Activated B cell treated with CpG ODN at 0.5 μM for 24 hours (primary cell): ENCODE data around the gene NPNT. TPM values are rescaled to one million over a fixed set of nuclear protein-coding genes. Genes with fewer than 3 reads are reported as not detected.

Experiments
- ATAC-seq: fragments of 200-7000 bp; cut with Tn5 transposase; one replicate; pipeline ENCODE4 v1.10.0; 2021; ENCODE audit warnings: low read depth, mild to moderate bottlenecking, moderate library complexity
- CTCF ChIA-PET: fragments of 350-600 bp; sonication (Branson Sonifier 250); formaldehyde crosslinking; loops from one replicate; lab custom pipeline; 2021; ENCODE audit warnings: antibody characterized with exemption; lab: Charles Lee
- POLR2A ChIA-PET: fragments of 350-600 bp; sonication (Branson Sonifier 250); formaldehyde crosslinking; loops from one replicate; lab custom pipeline; 2021; ENCODE audit warnings: antibody characterized with exemption; lab: Charles Lee
- DNase-seq: peaks from one replicate; pipeline ENCODE4 v3.0.0; 2022
- H3K27ac Mint-ChIP-seq: one replicate; pipeline ENCODE4 v1.8.0; 2020; ENCODE audit warnings: mixed read lengths
- H3K27me3 Mint-ChIP-seq: one replicate; pipeline ENCODE4 v1.8.0; 2021; ENCODE audit warnings: mixed read lengths
- H3K36me3 Mint-ChIP-seq: one replicate; pipeline ENCODE4 v1.8.0; 2021; ENCODE audit warnings: low read depth, mixed read lengths
- H3K4me1 Mint-ChIP-seq: one replicate; pipeline ENCODE4 v1.8.0; 2021; ENCODE audit warnings: mixed read lengths
- H3K4me3 Mint-ChIP-seq: one replicate; pipeline ENCODE4 v1.8.0; 2020; ENCODE audit warnings: mild to moderate bottlenecking, mixed read lengths
- H3K9me3 Mint-ChIP-seq: one replicate; pipeline ENCODE4 v1.8.0; 2020; ENCODE audit warnings: mixed read lengths
- CTCF ChIP-seq: fragments of 200-600 bp; IDR thresholded peaks from one replicate; pipeline ENCODE4 v1.8.0; 2022; ENCODE audit warnings: antibody characterized with exemption, mild to moderate bottlenecking
- intact Hi-C: fragments of 100-400 bp; cut with micrococcal nuclease; formaldehyde crosslinking; loops from one replicate; pipeline ENCODE4 v1.15.1; 2024
- total RNA-seq: library from RNA; stranded (reverse); gene quantifications from 2 replicates; pipeline ENCODE4 v1.2.3, GENCODE V29; 2022

Gene NPNT
- total RNA-seq, 1 donor from 2014 or later: not detected

DNA sequence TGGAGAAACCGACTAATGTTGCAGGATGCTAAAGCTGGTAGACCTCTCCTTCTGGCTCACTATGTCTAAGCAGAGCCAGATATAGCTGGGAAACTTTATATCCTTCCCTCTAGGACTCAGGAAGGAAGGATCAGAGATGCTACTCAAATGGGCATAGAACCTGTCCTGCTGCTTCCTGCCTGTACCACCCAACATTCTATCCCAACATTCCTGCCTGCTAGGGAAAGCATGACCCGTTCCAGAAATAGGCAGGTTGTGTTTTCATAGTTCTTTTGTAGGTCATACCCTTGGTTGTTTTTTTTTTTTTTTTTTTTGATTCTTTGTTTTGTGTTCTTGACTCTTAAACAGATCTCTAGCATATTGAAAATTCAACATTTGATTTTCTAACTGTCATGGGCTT lies 5.3 kb downstream of the NPNT start:
- CTCF ChIA-PET: no interaction called here
- ATAC-seq (no peak), DNase-seq (no peak)
- H3K27ac Mint-ChIP-seq: no peak overlapping the region
- H3K36me3 Mint-ChIP-seq: no peaks in the 10 kb centered on the region
- POLR2A ChIA-PET: no interaction called here
- no peaks in the 10 kb centered on the region for H3K9me3 Mint-ChIP-seq
- no peak for TF ChIP-seq CTCF
- H3K4me1 Mint-ChIP-seq: peaks cover 8% of the 10 kb centered on the region
- intact Hi-C loops: no loop called here
- H3K27me3 Mint-ChIP-seq: peaks cover 42% of the 10 kb centered on the region
- H3K4me3 Mint-ChIP-seq: no peak overlapping the region

GRCh38 chr4:105902550-105903262 lies 7.4 kb downstream of the NPNT start:
- TF ChIP-seq CTCF: no peak
- H3K9me3 Mint-ChIP-seq: no peaks in the 10 kb centered on the region
- no peak overlapping the region for H3K4me3 Mint-ChIP-seq
- intact Hi-C loops: no loop called here
- ATAC-seq (no peak), DNase-seq (no peak)
- H3K4me1 Mint-ChIP-seq: no peaks in the 10 kb centered on the region
- H3K27me3 Mint-ChIP-seq: peaks cover 34% of the 10 kb centered on the region
- no peak overlapping the region for H3K27ac Mint-ChIP-seq
- H3K36me3 Mint-ChIP-seq: no peaks in the 10 kb centered on the region
- POLR2A ChIA-PET: no interaction called here
- CTCF ChIA-PET: no interaction called here

GRCh38 chr4:105909787-105910281 lies 14.6 kb downstream of the NPNT start:
- intact Hi-C loops: no loop called here
- ATAC-seq: no peak
- H3K36me3 Mint-ChIP-seq: no peaks in the 10 kb centered on the region
- no peaks in the 10 kb centered on the region for H3K9me3 Mint-ChIP-seq
- POLR2A ChIA-PET: no interaction called here
- no peak overlapping the region for H3K27ac Mint-ChIP-seq
- H3K27me3 Mint-ChIP-seq: peaks cover 9% of the 10 kb centered on the region
- no peak for TF ChIP-seq CTCF
- DNase-seq: no peak
- no peaks in the 10 kb centered on the region for H3K4me1 Mint-ChIP-seq
- H3K4me3 Mint-ChIP-seq: no peak overlapping the region
- CTCF ChIA-PET: no interaction called here

GRCh38 chr4:105911426-105911825 lies 16.2 kb downstream of the NPNT start:
- no peaks in the 10 kb centered on the region for H3K36me3 Mint-ChIP-seq
- ATAC-seq: no peak
- no peaks in the 10 kb centered on the region for H3K4me1 Mint-ChIP-seq

DNA sequence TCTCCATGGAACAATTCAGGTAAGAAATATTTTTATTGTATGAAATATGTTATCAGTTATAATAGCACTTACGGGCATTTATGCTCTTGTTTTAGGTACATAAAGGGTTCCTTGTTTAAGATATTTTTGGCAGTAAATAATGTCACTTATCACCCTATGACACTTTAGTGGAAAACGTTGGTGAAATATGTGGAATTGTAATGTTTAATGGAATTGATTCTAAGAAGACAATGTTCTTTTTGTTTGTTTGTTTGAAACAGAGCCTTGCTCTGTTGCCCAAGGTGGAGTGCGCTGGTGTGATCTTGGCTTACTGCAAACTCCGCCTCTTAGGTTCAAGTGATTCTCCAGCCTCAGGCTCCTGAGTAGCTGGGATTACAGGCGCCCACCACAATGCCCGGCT lies 17.4 kb downstream of the NPNT start:
- DNase-seq: no peak
- Mint-ChIP-seq H3K4me1 (no peaks in the 10 kb centered on the region), H3K27ac (no peak overlapping the region), H3K27me3 (no peaks in the 10 kb centered on the region), H3K36me3 (no peaks in the 10 kb centered on the region), H3K9me3 (no peaks in the 10 kb centered on the region), H3K4me3 (no peak overlapping the region)
- no peak for TF ChIP-seq CTCF
- no peak for ATAC-seq
- intact Hi-C loops: no loop called here
- CTCF ChIA-PET: no interaction called here
- POLR2A ChIA-PET: no interaction called here

More at GRCh38 chr4:105911426-105911825, 16.2 kb downstream of the NPNT start:
- TF ChIP-seq CTCF: no peak
- H3K4me3 Mint-ChIP-seq: no peak overlapping the region
- no peak for DNase-seq
- no peak overlapping the region for H3K27ac Mint-ChIP-seq
- intact Hi-C loops: no loop called here
- peaks cover 2% of the 10 kb centered on the region for H3K27me3 Mint-ChIP-seq
- POLR2A ChIA-PET: no interaction called here
- CTCF ChIA-PET: no interaction called here
- no peaks in the 10 kb centered on the region for H3K9me3 Mint-ChIP-seq
